Measurements from ENCODE around the gene GALNT5. TPM values are rescaled to one million over a fixed set of nuclear protein-coding genes. Genes with fewer than 3 reads are reported as not detected.

The GALNT5 gene
- polyA plus RNA-seq, 1 donor (not counting 4 experiments of a cell fraction or from before 2014, with no cell fraction given): 8.3 TPM

GRCh38 chr2:157281316-157281715 is 23.8 kb downstream of the GALNT5 start:
- Histone ChIP-seq H3K9ac (ENCODE audit: control insufficient read depth, extremely low read depth, insufficient read depth, low read length) (no peak overlapping the region), H3K79me2 (ENCODE audit: control insufficient read depth, insufficient read depth, low read length) (no peaks in the 10 kb centered on the region), H3K36me3 (ENCODE audit: control insufficient read depth in 2 of 2, extremely low read depth in 1 of 2, insufficient read depth in 2 of 2, low read length in 2 of 2) (no peaks in the 10 kb centered on the region), H3K9me1 (ENCODE audit: control insufficient read depth, extremely low read depth, insufficient read depth, low read length) (no peaks in the 10 kb centered on the region), H3K4me2 (ENCODE audit: control insufficient read depth, extremely low read depth, insufficient read depth, low read depth, low read length) (no peak overlapping the region), H3K4me3 (ENCODE audit: control insufficient read depth in 2 of 3, extremely low read depth in 1 of 3, insufficient read depth in 2 of 3, low read depth in 1 of 3, low read length in 3 of 3) (no peak overlapping the region), H4K20me1 (ENCODE audit: control insufficient read depth, extremely low read depth, insufficient read depth, low read length) (no peaks in the 10 kb centered on the region), H3K27me3 (ENCODE audit: control insufficient read depth, extremely low read depth, insufficient read depth, low read length) (no peaks in the 10 kb centered on the region), H3K27ac (ENCODE audit: control insufficient read depth, insufficient read depth, low read length) (no peak overlapping the region), H3K9me3 (ENCODE audit: control insufficient read depth, low read depth, low read length) (no peaks in the 10 kb centered on the region), H2AFZ (ENCODE audit: control insufficient read depth, low read length) (no peak overlapping the region), H3K4me1 (ENCODE audit: control insufficient read depth, extremely low read depth, insufficient read depth, low read length) (no peaks in the 10 kb centered on the region)
- FAIRE-seq: no peak
- TF ChIP-seq CTCF (optimal IDR thresholded peaks at IDR 0.05 in 1 of 3, IDR thresholded peaks at IDR 0.05 in 1 of 3, conservative IDR thresholded peaks at IDR 0.05 in 1 of 3; ENCODE audit: extremely low read depth in 1 of 3, insufficient read depth in 2 of 3, low read length in 3 of 3) (no peak), EZH2 (IDR thresholded peaks at IDR 0.05; ENCODE audit: low read length) (no peak)
- no peak for DNase-seq (ENCODE audit: low read depth, low spot score)
- dilution Hi-C loops (cut with MboI; ENCODE audit: extremely low pct_ligation_motif_present, low sequenced_read_pairs): no loop called here

- Histone ChIP-seq H3K4me2 (ENCODE audit: control insufficient read depth, extremely low read depth, insufficient read depth, low read depth, low read length) (no peak overlapping the region), H3K4me3 (ENCODE audit: control insufficient read depth in 2 of 3, extremely low read depth in 1 of 3, insufficient read depth in 2 of 3, low read depth in 1 of 3, low read length in 3 of 3) (no peak overlapping the region), H3K27ac (ENCODE audit: control insufficient read depth, insufficient read depth, low read length) (no peak overlapping the region), H3K4me1 (ENCODE audit: control insufficient read depth, extremely low read depth, insufficient read depth, low read length) (no peaks in the 10 kb centered on the region), H3K9ac (ENCODE audit: control insufficient read depth, extremely low read depth, insufficient read depth, low read length) (no peak overlapping the region), H3K27me3 (ENCODE audit: control insufficient read depth, extremely low read depth, insufficient read depth, low read length) (no peaks in the 10 kb centered on the region), H2AFZ (ENCODE audit: control insufficient read depth, low read length) (no peak overlapping the region), H3K9me1 (ENCODE audit: control insufficient read depth, extremely low read depth, insufficient read depth, low read length) (no peaks in the 10 kb centered on the region), H3K36me3 (ENCODE audit: control insufficient read depth in 2 of 2, extremely low read depth in 1 of 2, insufficient read depth in 2 of 2, low read length in 2 of 2) (no peaks in the 10 kb centered on the region), H3K9me3 (ENCODE audit: control insufficient read depth, low read depth, low read length) (no peaks in the 10 kb centered on the region), H4K20me1 (ENCODE audit: control insufficient read depth, extremely low read depth, insufficient read depth, low read length) (no peaks in the 10 kb centered on the region), H3K79me2 (ENCODE audit: control insufficient read depth, insufficient read depth, low read length) (no peaks in the 10 kb centered on the region)
- dilution Hi-C loops (cut with MboI; ENCODE audit: extremely low pct_ligation_motif_present, low sequenced_read_pairs): no loop called here
- DNase-seq (ENCODE audit: low read depth, low spot score) (no peak), FAIRE-seq (no peak)
- TF ChIP-seq CTCF (optimal IDR thresholded peaks at IDR 0.05 in 1 of 3, IDR thresholded peaks at IDR 0.05 in 1 of 3, conservative IDR thresholded peaks at IDR 0.05 in 1 of 3; ENCODE audit: extremely low read depth in 1 of 3, insufficient read depth in 2 of 3, low read length in 3 of 3): no peak
- TF ChIP-seq EZH2 (IDR thresholded peaks at IDR 0.05; ENCODE audit: low read length): no peak
Observed at GRCh38 chr2:157283468-157283867, 26.0 kb downstream of the GALNT5 start.
